Measurements from ENCODE around the gene GOLIM4. TPM values are rescaled to one million over a fixed set of nuclear protein-coding genes. Genes with fewer than 3 reads are reported as not detected.

The GOLIM4 gene
- total RNA-seq, 2 experiments from 2014 or later, result 3.1 to 3.2 TPM

GRCh38 chr3:168117059-168117458 lies 21.3 kb upstream of the GOLIM4 start:
- POLR2A ChIA-PET, result no interaction called here
- Mint-ChIP-seq H3K4me3 (no peak overlapping the region), H3K4me1 (no peaks in the 10 kb centered on the region), H3K36me3 (no peaks in the 10 kb centered on the region), H3K27ac (no peak overlapping the region), H3K27me3 (peaks cover 8% of the 10 kb centered on the region), H3K9me3 (no peaks in the 10 kb centered on the region)
- ATAC-seq (ENCODE audit: low read depth) (no peak), DNase-seq (no peak)

GRCh38 chr3:168116279-168116678 lies 20.6 kb upstream of the GOLIM4 start:
- Mint-ChIP-seq H3K4me3 (no peak overlapping the region), H3K27me3 (peaks cover 8% of the 10 kb centered on the region), H3K9me3 (no peaks in the 10 kb centered on the region), H3K27ac (no peak overlapping the region), H3K36me3 (no peaks in the 10 kb centered on the region), H3K4me1 (no peaks in the 10 kb centered on the region)
- POLR2A ChIA-PET, result no interaction called here
- DNase-seq (no peak), ATAC-seq (ENCODE audit: low read depth) (no peak)

- peaks cover 8% of the 10 kb centered on the region for H3K27me3 Mint-ChIP-seq
- DNase-seq (no peak), ATAC-seq (ENCODE audit: low read depth) (no peak)
- no peaks in the 10 kb centered on the region for H3K9me3 Mint-ChIP-seq
- H3K4me1 Mint-ChIP-seq, result no peaks in the 10 kb centered on the region
- H3K27ac Mint-ChIP-seq, result no peak overlapping the region
- H3K36me3 Mint-ChIP-seq, result no peaks in the 10 kb centered on the region
- no peak overlapping the region for H3K4me3 Mint-ChIP-seq
- POLR2A ChIA-PET, result no interaction called here
These were observed 18.1 kb upstream of the GOLIM4 start for GRCh38 chr3:168113848-168114247.

GRCh38 chr3:168112894-168113293 lies 17.2 kb upstream of the GOLIM4 start:
- Mint-ChIP-seq H3K27ac (no peak overlapping the region), H3K4me1 (no peaks in the 10 kb centered on the region), H3K36me3 (no peaks in the 10 kb centered on the region), H3K9me3 (no peaks in the 10 kb centered on the region), H3K4me3 (no peak overlapping the region), H3K27me3 (peaks cover 4% of the 10 kb centered on the region)
- ATAC-seq (ENCODE audit: low read depth) (no peak), DNase-seq (no peak)
- POLR2A ChIA-PET, result no interaction called here

- no peak overlapping the region for H3K4me3 Mint-ChIP-seq
- ATAC-seq (ENCODE audit: low read depth), result no peak
- peaks cover 3% of the 10 kb centered on the region for H3K4me1 Mint-ChIP-seq
- no peak overlapping the region for H3K27ac Mint-ChIP-seq
- DNase-seq, result no peak
- no peaks in the 10 kb centered on the region for H3K36me3 Mint-ChIP-seq
- peaks cover 18% of the 10 kb centered on the region for H3K27me3 Mint-ChIP-seq
- H3K9me3 Mint-ChIP-seq, result peaks cover 3% of the 10 kb centered on the region
- POLR2A ChIA-PET, result no interaction called here
These were observed 8.6 kb upstream of the GOLIM4 start for GRCh38 chr3:168104361-168104760.

GRCh38 chr3:168102735-168103410 lies 7.1 kb upstream of the GOLIM4 start:
- POLR2A ChIA-PET, result no interaction called here
- Mint-ChIP-seq H3K27me3 (peaks cover 23% of the 10 kb centered on the region), H3K27ac (no peak overlapping the region), H3K4me1 (peaks cover 3% of the 10 kb centered on the region), H3K9me3 (peaks cover 3% of the 10 kb centered on the region), H3K4me3 (no peak overlapping the region), H3K36me3 (no peaks in the 10 kb centered on the region)
- no peak for DNase-seq
- ATAC-seq (ENCODE audit: low read depth), result no peak

- Mint-ChIP-seq H3K27ac (no peak overlapping the region), H3K9me3 (peaks cover 3% of the 10 kb centered on the region), H3K4me1 (peaks cover 7% of the 10 kb centered on the region), H3K36me3 (no peaks in the 10 kb centered on the region), H3K27me3 (peaks cover 26% of the 10 kb centered on the region), H3K4me3 (no peak overlapping the region)
- POLR2A ChIA-PET, result no interaction called here
- DNase-seq, result no peak
- no peak for ATAC-seq (ENCODE audit: low read depth)
These were observed 5.2 kb upstream of the GOLIM4 start for GRCh38 chr3:168100777-168101492.

GRCh38 chr3:168097381-168097780 lies 1.7 kb upstream of the GOLIM4 start:
- Mint-ChIP-seq H3K36me3 (no peaks in the 10 kb centered on the region), H3K4me3 (no peak overlapping the region), H3K9me3 (no peaks in the 10 kb centered on the region), H3K27ac (no peak overlapping the region), H3K4me1 (peaks cover 10% of the 10 kb centered on the region), H3K27me3 (peaks cover 23% of the 10 kb centered on the region)
- DNase-seq (no peak), ATAC-seq (ENCODE audit: low read depth) (no peak)
- POLR2A ChIA-PET, result no interaction called here

GRCh38 chr3:168096210-168096652 lies 507 bp upstream of the GOLIM4 start:
- no peaks in the 10 kb centered on the region for H3K9me3 Mint-ChIP-seq

GRCh38 chr3:168094877-168095610 lies 680 bp downstream of the GOLIM4 start:
- ATAC-seq (ENCODE audit: low read depth) (peak; percentile 58), DNase-seq (peak; percentile 58)
- Mint-ChIP-seq H3K27me3 (peaks cover 26% of the 10 kb centered on the region), H3K36me3 (no peaks in the 10 kb centered on the region), H3K4me3 (peak overlapping the region; percentile 91), H3K9me3 (no peaks in the 10 kb centered on the region), H3K27ac (peak overlapping the region; percentile 58), H3K4me1 (peaks cover 12% of the 10 kb centered on the region)
- POLR2A ChIA-PET, result no interaction called here

More at GRCh38 chr3:168096210-168096652, 507 bp upstream of the GOLIM4 start:
- POLR2A ChIA-PET, result no interaction called here
- H3K4me3 Mint-ChIP-seq, result peak overlapping the region; percentile 91
- ATAC-seq (ENCODE audit: low read depth), result peak; percentile 1
- H3K36me3 Mint-ChIP-seq, result no peaks in the 10 kb centered on the region
- H3K27me3 Mint-ChIP-seq, result peaks cover 28% of the 10 kb centered on the region
- DNase-seq, result no peak
- H3K4me1 Mint-ChIP-seq, result peaks cover 10% of the 10 kb centered on the region
- H3K27ac Mint-ChIP-seq, result peak overlapping the region; percentile 83

- Mint-ChIP-seq H3K36me3 (no peaks in the 10 kb centered on the region), H3K27ac (no peak overlapping the region), H3K27me3 (peaks cover 25% of the 10 kb centered on the region), H3K4me1 (peaks cover 12% of the 10 kb centered on the region), H3K9me3 (no peaks in the 10 kb centered on the region), H3K4me3 (peak overlapping the region; percentile 83)
- ATAC-seq (ENCODE audit: low read depth), result no peak
- POLR2A ChIA-PET, result no interaction called here
- no peak for DNase-seq
These were observed 1.2 kb downstream of the GOLIM4 start for GRCh38 chr3:168094580-168094876.

GRCh38 chr3:168093790-168094189 lies 1.9 kb downstream of the GOLIM4 start:
- ATAC-seq (ENCODE audit: low read depth) (no peak), DNase-seq (no peak)
- POLR2A ChIA-PET, result no interaction called here
- Mint-ChIP-seq H3K4me1 (peaks cover 18% of the 10 kb centered on the region), H3K27me3 (peaks cover 28% of the 10 kb centered on the region), H3K27ac (no peak overlapping the region), H3K9me3 (no peaks in the 10 kb centered on the region), H3K36me3 (peaks cover 2% of the 10 kb centered on the region), H3K4me3 (no peak overlapping the region)

GRCh38 chr3:168093229-168093628 lies 2.5 kb downstream of the GOLIM4 start:
- H3K4me3 Mint-ChIP-seq, result no peak overlapping the region

GRCh38 chr3:168091941-168092340 lies 3.8 kb downstream of the GOLIM4 start:
- POLR2A ChIA-PET, result no interaction called here
- no peak for DNase-seq
- Mint-ChIP-seq H3K4me1 (peaks cover 24% of the 10 kb centered on the region), H3K27me3 (peaks cover 29% of the 10 kb centered on the region), H3K9me3 (no peaks in the 10 kb centered on the region), H3K27ac (no peak overlapping the region), H3K4me3 (no peak overlapping the region), H3K36me3 (peaks cover 2% of the 10 kb centered on the region)
- ATAC-seq (ENCODE audit: low read depth), result no peak

More at GRCh38 chr3:168093229-168093628, 2.5 kb downstream of the GOLIM4 start:
- Mint-ChIP-seq H3K36me3 (peaks cover 2% of the 10 kb centered on the region), H3K27me3 (peaks cover 32% of the 10 kb centered on the region), H3K27ac (no peak overlapping the region), H3K9me3 (no peaks in the 10 kb centered on the region), H3K4me1 (peaks cover 23% of the 10 kb centered on the region)
- ATAC-seq (ENCODE audit: low read depth), result no peak
- no peak for DNase-seq
- POLR2A ChIA-PET, result no interaction called here
